ENCODE results near the gene CBARP. TPM values are rescaled to one million over a fixed set of nuclear protein-coding genes. Genes with fewer than 3 reads are reported as not detected.

Gene CBARP
- total and polyA plus RNA-seq, 2 donors (not counting 3 experiments of a cell fraction or from before 2014, with no cell fraction given): 3.5 to 9.2 TPM

DNA sequence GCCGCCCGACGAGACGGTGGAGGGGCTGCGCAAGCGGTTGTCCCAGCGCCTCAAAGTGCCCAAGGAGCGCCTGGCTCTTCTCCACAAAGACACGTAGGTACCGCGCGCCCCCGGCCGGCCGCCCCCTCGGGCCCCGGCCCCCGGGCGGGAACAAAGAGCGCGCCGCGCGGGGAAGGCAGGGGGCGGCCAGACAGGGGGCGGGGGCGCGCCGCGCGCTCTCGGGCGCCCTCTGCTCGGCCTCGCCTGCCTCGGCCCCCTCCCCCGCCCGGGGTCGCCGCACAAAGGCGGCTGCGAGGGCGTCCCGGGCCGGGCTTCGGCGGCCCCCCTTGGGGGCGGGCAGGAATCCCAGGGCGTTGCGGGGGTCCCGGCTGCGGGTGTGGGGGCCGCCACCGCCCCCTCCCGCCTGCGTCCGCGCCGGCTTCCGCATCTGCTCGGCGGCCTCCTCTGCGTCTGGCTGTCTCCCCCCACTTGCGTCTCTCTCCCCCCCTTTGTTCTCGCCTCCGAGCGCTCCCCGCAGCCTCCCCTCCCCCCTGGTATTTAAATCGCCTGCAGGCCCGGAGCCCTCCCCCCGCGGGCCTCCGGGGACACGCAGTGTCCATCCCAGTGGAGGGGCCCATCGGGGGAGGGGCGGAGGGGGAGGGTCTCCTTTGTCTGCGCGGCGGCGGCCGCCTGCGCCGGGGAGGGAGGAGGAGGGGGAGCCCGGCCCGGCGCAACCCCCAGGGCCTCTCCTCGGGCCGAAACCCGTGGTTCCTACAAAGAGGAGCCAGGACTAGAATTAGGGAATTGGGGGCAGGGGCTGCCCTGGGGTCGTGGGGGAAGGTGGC is 12.8 kb upstream of the CBARP start:
- DNase-seq (ENCODE audit: low read depth, low spot score) (peak; percentile 54), FAIRE-seq (no peak)
- Histone ChIP-seq H3K9ac (replicated peaks; ENCODE audit: extremely low read depth, insufficient read depth, low read length) (peak overlapping the region; percentile 87), H2AFZ (ENCODE audit: low read depth, low read length) (no peak overlapping the region), H3K79me2 (ENCODE audit: control insufficient read depth, insufficient read depth, low read length) (peaks cover 53% of the 10 kb centered on the region), H3K27me3 (ENCODE audit: control insufficient read depth in 2 of 2, insufficient read depth in 2 of 2, low read length in 2 of 2) (no peaks in the 10 kb centered on the region), H3K4me2 (ENCODE audit: insufficient read depth, low read length) (peak overlapping the region; percentile 66), H3K9me1 (replicated peaks; ENCODE audit: control insufficient read depth, extremely low read depth, insufficient read depth, low read length) (no peaks in the 10 kb centered on the region), H3K4me1 (ENCODE audit: control insufficient read depth, extremely low read depth, insufficient read depth, low read length) (peaks cover 22% of the 10 kb centered on the region), H4K20me1 (replicated peaks; ENCODE audit: control insufficient read depth, extremely low read depth, insufficient read depth, low read length) (no peaks in the 10 kb centered on the region), H3K36me3 (ENCODE audit: control insufficient read depth in 2 of 2, extremely low read depth in 1 of 2, insufficient read depth in 2 of 2, low read length in 2 of 2) (peaks cover 17 to 23% of the 10 kb centered on the region in 2 experiments), H3K4me3 (replicated peaks in 1 of 3; ENCODE audit: insufficient read depth in 1 of 3, low read depth in 1 of 3, low read length in 3 of 3) (peak overlapping the region; percentile 60 to 88 (median 85)), H3K27ac (ENCODE audit: insufficient read depth, low read depth, low read length) (peak overlapping the region; percentile 90), H3K9me3 (replicated peaks; ENCODE audit: control insufficient read depth, insufficient read depth, low read length) (no peaks in the 10 kb centered on the region)
- BruUV-seq (replicated peaks): no TSS peak
- intact Hi-C loops (cut with micrococcal nuclease): no loop called here
- TF ChIP-seq, protein P1, sequence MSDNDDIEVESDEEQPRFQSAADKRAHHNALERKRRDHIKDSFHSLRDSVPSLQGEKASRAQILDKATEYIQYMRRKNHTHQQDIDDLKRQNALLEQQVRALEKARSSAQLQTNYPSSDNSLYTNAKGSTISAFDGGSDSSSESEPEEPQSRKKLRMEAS (IDR thresholded peaks at IDR 0.05; ENCODE audit: insufficient read depth, insufficient read length): no peak
- peak; percentile 40 for TF ChIP-seq POLR2AphosphoS5 (IDR thresholded peaks at IDR 0.05; ENCODE audit: insufficient read depth, low read depth, low read length)
- CTCF ChIA-PET: interaction anchor here (1.3 kb wide), 1 partner anchor 16 kb away, joined by 4 read pairs; no protein-coding TSS in a partner anchor
- dilution Hi-C loops (cut with MboI; ENCODE audit: extremely low pct_ligation_motif_present, low sequenced_read_pairs): no loop called here
- POLR2A ChIA-PET: no interaction called here

DNA sequence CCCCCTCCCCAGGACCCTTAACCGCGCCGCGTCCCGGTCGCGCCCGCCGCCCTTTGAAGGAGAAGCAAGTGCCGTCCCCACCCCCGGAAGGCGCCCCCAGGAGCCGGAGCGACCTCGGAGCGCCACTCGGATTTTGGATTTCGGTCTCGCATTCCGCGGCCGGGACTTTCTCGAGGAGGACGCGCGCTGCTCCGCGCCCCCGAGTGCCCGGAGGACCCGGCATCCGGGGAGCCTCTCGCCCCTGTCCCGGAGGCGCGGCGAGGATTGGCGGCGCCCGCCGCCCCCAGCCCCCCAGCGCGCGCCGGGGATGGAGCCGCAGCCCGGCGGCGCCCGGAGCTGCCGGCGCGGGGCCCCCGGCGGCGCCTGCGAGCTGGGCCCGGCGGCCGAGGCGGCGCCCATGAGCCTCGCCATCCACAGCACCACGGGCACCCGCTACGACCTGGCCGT is 12.2 kb upstream of the CBARP start:
- peak overlapping the region; percentile 57 to 85 (median 60) for H3K4me3 ChIP-seq (replicated peaks in 1 of 3; ENCODE audit: insufficient read depth in 1 of 3, low read depth in 1 of 3, low read length in 3 of 3)
- intact Hi-C loops (cut with micrococcal nuclease) (loop anchor here (1.0 to 10.0 kb wide), 2 partner anchors 16 to 455 kb away; partner anchors contain the start of gene PTBP1), dilution Hi-C loops (cut with MboI; ENCODE audit: extremely low pct_ligation_motif_present, low sequenced_read_pairs) (no loop called here)
- H3K4me1 ChIP-seq (ENCODE audit: control insufficient read depth, extremely low read depth, insufficient read depth, low read length): peaks cover 22% of the 10 kb centered on the region
- peak overlapping the region; percentile 90 for H3K27ac ChIP-seq (ENCODE audit: insufficient read depth, low read depth, low read length)
- no peak for DNase-seq (ENCODE audit: low read depth, low spot score)
- H4K20me1 ChIP-seq (replicated peaks; ENCODE audit: control insufficient read depth, extremely low read depth, insufficient read depth, low read length): no peaks in the 10 kb centered on the region
- no peaks in the 10 kb centered on the region for H3K9me3 ChIP-seq (replicated peaks; ENCODE audit: control insufficient read depth, insufficient read depth, low read length)
- H3K9me1 ChIP-seq (replicated peaks; ENCODE audit: control insufficient read depth, extremely low read depth, insufficient read depth, low read length): no peaks in the 10 kb centered on the region
- H3K36me3 ChIP-seq (ENCODE audit: control insufficient read depth in 2 of 2, extremely low read depth in 1 of 2, insufficient read depth in 2 of 2, low read length in 2 of 2): peaks cover 11 to 16% of the 10 kb centered on the region in 2 experiments
- BruUV-seq (replicated peaks): no TSS peak
- no peaks in the 10 kb centered on the region for H3K27me3 ChIP-seq (ENCODE audit: control insufficient read depth in 2 of 2, insufficient read depth in 2 of 2, low read length in 2 of 2)
- ChIA-PET POLR2A (no interaction called here), CTCF (interaction anchor here (1.6 kb wide), 1 partner anchor 16 kb away, joined by 14 read pairs; no protein-coding TSS in a partner anchor)
- H3K9ac ChIP-seq (replicated peaks; ENCODE audit: extremely low read depth, insufficient read depth, low read length): peak overlapping the region; percentile 87
- no peak for FAIRE-seq
- no peak overlapping the region for H2AFZ ChIP-seq (ENCODE audit: low read depth, low read length)
- H3K79me2 ChIP-seq (ENCODE audit: control insufficient read depth, insufficient read depth, low read length): peaks cover 47% of the 10 kb centered on the region
- H3K4me2 ChIP-seq (ENCODE audit: insufficient read depth, low read length): peak overlapping the region; percentile 23
- TF ChIP-seq FOS (IDR thresholded peaks at IDR 0.05; ENCODE audit: borderline replicate concordance, insufficient read depth, low read length) (no peak), EZH2 (IDR thresholded peaks at IDR 0.05; ENCODE audit: borderline replicate concordance, low read depth, low read length, severe bottlenecking) (no peak), GATA2 (IDR thresholded peaks at IDR 0.05; ENCODE audit: insufficient read depth, insufficient read length, low read depth, low read length) (no peak), POLR2A (IDR thresholded peaks at IDR 0.05; ENCODE audit: low read depth, low read length) (no peak), MYC (IDR thresholded peaks at IDR 0.05; ENCODE audit: low read depth, low read length) (no peak)
- TF ChIP-seq, protein P2, sequence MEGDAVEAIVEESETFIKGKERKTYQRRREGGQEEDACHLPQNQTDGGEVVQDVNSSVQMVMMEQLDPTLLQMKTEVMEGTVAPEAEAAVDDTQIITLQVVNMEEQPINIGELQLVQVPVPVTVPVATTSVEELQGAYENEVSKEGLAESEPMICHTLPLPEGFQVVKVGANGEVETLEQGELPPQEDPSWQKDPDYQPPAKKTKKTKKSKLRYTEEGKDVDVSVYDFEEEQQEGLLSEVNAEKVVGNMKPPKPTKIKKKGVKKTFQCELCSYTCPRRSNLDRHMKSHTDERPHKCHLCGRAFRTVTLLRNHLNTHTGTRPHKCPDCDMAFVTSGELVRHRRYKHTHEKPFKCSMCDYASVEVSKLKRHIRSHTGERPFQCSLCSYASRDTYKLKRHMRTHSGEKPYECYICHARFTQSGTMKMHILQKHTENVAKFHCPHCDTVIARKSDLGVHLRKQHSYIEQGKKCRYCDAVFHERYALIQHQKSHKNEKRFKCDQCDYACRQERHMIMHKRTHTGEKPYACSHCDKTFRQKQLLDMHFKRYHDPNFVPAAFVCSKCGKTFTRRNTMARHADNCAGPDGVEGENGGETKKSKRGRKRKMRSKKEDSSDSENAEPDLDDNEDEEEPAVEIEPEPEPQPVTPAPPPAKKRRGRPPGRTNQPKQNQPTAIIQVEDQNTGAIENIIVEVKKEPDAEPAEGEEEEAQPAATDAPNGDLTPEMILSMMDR (IDR thresholded peaks at IDR 0.05; ENCODE audit: extremely low read depth in 1 of 2, insufficient read depth in 1 of 2, low read depth in 1 of 2, low read length in 2 of 2): no peak
- TF ChIP-seq, protein P1 (IDR thresholded peaks at IDR 0.05; ENCODE audit: insufficient read depth, insufficient read length): no peak
